ENCODE results near the gene CLIP2.
"Not testable (repeated sequence)": the region's sequence is repeated elsewhere in the genome, so short reads cannot be mapped to it uniquely, and the experiment has no call there.

- not testable (repeated sequence) for TF ChIP-seq CTCF, POLR2A (IDR thresholded peaks at IDR 0.05)
Measured at GRCh38 chr7:74440143-74440542, 150.9 kb downstream of the CLIP2 start.

Measured in esophagus squamous epithelium (tissue), 4 donors.